Adrenal gland (tissue), 12 donors: ENCODE data around the gene FAU. TPM values are rescaled to one million over a fixed set of nuclear protein-coding genes. Genes with fewer than 3 reads are reported as not detected.

Experiments
- DNase-seq, 7 donors: peaks; one replicate each; pipeline ENCODE4 v3.0.0-alpha.2; 2019 to 2020
- H3K27ac ChIP-seq, 5 donors: fragments of 200-600 bp; sonication (generic) in 4 of 5; 1 replicate in 3 of 5; 2 replicates in 2 of 5; pipeline versions ENCODE4 v1.5.1 to v1.8.0; 2016 to 2020; ENCODE audit warnings: mild to moderate bottlenecking in 1 of 5
- H3K27me3 ChIP-seq: fragments of 200-600 bp; 2 replicates; pipeline ENCODE4 v1.8.0; 2021
- H3K36me3 ChIP-seq, 2 donors: fragments of 200-600 bp; replicated peaks in 1 of 2; 1 replicate in 1 of 2; 2 replicates in 1 of 2; pipeline versions ENCODE4 v1.5.1 to v1.8.0; 2018 to 2022
- H3K4me1 ChIP-seq, 2 donors: fragments of 200-600 bp; replicated peaks in 1 of 2; 1 replicate in 1 of 2; 2 replicates in 1 of 2; pipeline versions ENCODE4 v1.5.1 to v1.8.0; 2018 to 2021
- H3K4me3 ChIP-seq, 4 donors: fragments of 200-600 bp; sonication (generic) in 3 of 4; one replicate each; pipeline ENCODE4 v1.5.1; 2016 to 2018
- H3K9me3 ChIP-seq, 3 donors: fragments of 200-600 bp; sonication (generic) in 1 of 3; replicated peaks in 1 of 3; 1 replicate in 2 of 3; 2 replicates in 1 of 3; pipeline versions ENCODE4 v1.5.1 to v1.8.0; 2016 to 2021
- CTCF ChIP-seq, 6 experiments: fragments of 450-650 bp in 4 of 6; fragments of 200-600 bp in 2 of 6; sonication (generic) in 1 of 6; IDR thresholded peaks; 1 replicate in 5 of 6; 2 replicates in 1 of 6; pipeline versions ENCODE4 v1.5.1 to v1.8.0; 2016 to 2021; ENCODE audit warnings: antibody characterized with exemption in 6 of 6, mild to moderate bottlenecking in 2 of 6, moderate library complexity in 1 of 6
- POLR2A ChIP-seq, 2 donors: fragments of 450-650 bp; IDR thresholded peaks; one replicate each; pipeline ENCODE4 v1.6.1; 2017; ENCODE audit warnings: antibody characterized with exemption in 2 of 2, mild to moderate bottlenecking in 2 of 2, moderate library complexity in 1 of 2
- WGBS, 4 donors: extraction: QIAGEN DNeasy Blood & Tissue Kit in 2 of 4; methylation state at CpG; one replicate each; pipeline versions ENCODE4 v1.1.5 to v1.1.7; 2013 to 2017; 5-methylcytosine and 5-hydroxymethylcytosine counted together
- intact Hi-C, 2 donors: fragments of 100-400 bp; cut with DNase I; formaldehyde crosslinking; loops; one replicate each; pipeline versions ENCODE4 v1.14.1 to v1.15.0; 2022 to 2023
- polyA plus RNA-seq, 3 donors: library from polyadenylated mRNA; stranded (reverse); fragments of 200-250 nt in 2 of 3; fragments of 350-450 nt in 1 of 3; fragmentation: Illumina TruSeq in 1 of 3; extraction: RNeasy Lipid Tissue Mini Kit (QIAGEN cat#74804) in 1 of 3; gene quantifications; one replicate each; pipeline ENCODE4 v1.2.3, GENCODE V29; 2013 to 2014
- total RNA-seq, 9 donors: library from RNA; depleted of rRNA in 4 of 9; stranded (reverse); fragments of >200 nt in 4 of 9; fragments of 120-200 nt in 1 of 9; fragmentation: NEBNext Ultra II Directional in 1 of 9; extraction: Animal tissue kit (Norgen Biotek cat#: 25700) in 1 of 9; gene quantifications; one replicate each; pipeline versions ENCODE4 v1.1.0 to v1.2.4, GENCODE V29; 2013 to 2023
- donor health status: healthy with polysubstance abuse.
- donor health status: Bipolar disorder and iron deficiency.
- donor health status: DM: yes; HTN: yes; CAD: no.
- donor health status: DM: no; HTN: no; CAD: no.
- donor health status: DM: no; HTN: no; CAD: no.
- donor health status: DM: yes; HTN: yes; CAD: no.

FAU gene
- total and polyA plus RNA-seq, 12 donors: 361 to 2,488 (median 1,029) TPM

GRCh38 chr11:65083134-65083833 lies 38.6 kb downstream of the FAU start:
- DNase-seq: no peak
- peak overlapping the region in 3 of 5 donors; percentile 84 to 93 (median 90) for H3K27ac ChIP-seq
- WGBS, 4 donors: 2 to 7% (median 4%) methylated on average over 11 to 13 of the region's 13 CpGs
- peak overlapping the region in 2 of 4 donors; percentile 76 to 93 for H3K4me3 ChIP-seq
- intact Hi-C loops: no loop called here
- TF ChIP-seq POLR2A (IDR thresholded peaks at IDR 0.05) (no peak), CTCF (IDR thresholded peaks at IDR 0.05) (no peak)
- peaks cover 12 to 20% of the 10 kb centered on the region in 2 donors for H3K4me1 ChIP-seq
- peaks cover 0 to 29% of the 10 kb centered on the region in 2 donors for H3K36me3 ChIP-seq
- H3K9me3 ChIP-seq: no peaks in the 10 kb centered on the region
- H3K27me3 ChIP-seq: no peaks in the 10 kb centered on the region

GRCh38 chr11:65078786-65079342 lies 43.1 kb downstream of the FAU start:
- no peak overlapping the region for H3K27ac ChIP-seq
- no peak overlapping the region for H3K4me3 ChIP-seq
- intact Hi-C loops: loop anchor here in 1 of 2 donors (10.0 kb wide), 1 partner anchor 64 kb away; the partner anchor contains the start of gene ARL2
- no peaks in the 10 kb centered on the region for H3K36me3 ChIP-seq
- no peaks in the 10 kb centered on the region for H3K27me3 ChIP-seq
- H3K4me1 ChIP-seq: peaks cover 0 to 7% of the 10 kb centered on the region in 2 donors
- TF ChIP-seq CTCF (IDR thresholded peaks at IDR 0.05): no peak
- TF ChIP-seq POLR2A (IDR thresholded peaks at IDR 0.05): no peak
- DNase-seq: no peak
- H3K9me3 ChIP-seq: no peaks in the 10 kb centered on the region
- WGBS, 4 donors: 92 to 98% (median 94%) methylated on average over 5 to 9 of the region's 9 CpGs

- DNase-seq: peak in 6 of 7 donors; percentile 29 to 72 (median 60)
- Histone ChIP-seq H3K36me3 (no peaks in the 10 kb centered on the region), H3K9me3 (no peaks in the 10 kb centered on the region), H3K27me3 (no peaks in the 10 kb centered on the region), H3K27ac (no peak overlapping the region), H3K4me3 (no peak overlapping the region), H3K4me1 (peaks cover 0 to under 1% of the 10 kb centered on the region in 2 donors)
- 58 to 72% (median 69%) methylated on average over 3 of the region's 3 CpGs for WGBS, 4 donors
- intact Hi-C loops: loop anchor here in 1 of 2 donors (10.0 kb wide), 1 partner anchor 63 kb away; the partner anchor contains the start of gene ARL2
- peak; percentile 32 to 65 (median 53) for TF ChIP-seq CTCF (IDR thresholded peaks at IDR 0.05)
- no peak for TF ChIP-seq POLR2A (IDR thresholded peaks at IDR 0.05)
Measured at GRCh38 chr11:65078151-65078550, 43.8 kb downstream of the FAU start.

- no peaks in the 10 kb centered on the region for H3K36me3 ChIP-seq
- no peaks in the 10 kb centered on the region for H3K4me1 ChIP-seq
- intact Hi-C loops: loop anchor here in 1 of 2 donors (10.0 kb wide), 1 partner anchor 63 kb away; the partner anchor contains the start of gene ARL2
- no peaks in the 10 kb centered on the region for H3K27me3 ChIP-seq
- no peak overlapping the region for H3K27ac ChIP-seq
- no peak for DNase-seq
- WGBS, 4 donors: 64 to 86% (median 78%) methylated on average over 2 to 4 of the region's 4 CpGs
- H3K9me3 ChIP-seq: no peaks in the 10 kb centered on the region
- TF ChIP-seq CTCF (IDR thresholded peaks at IDR 0.05): no peak
- no peak for TF ChIP-seq POLR2A (IDR thresholded peaks at IDR 0.05)
- H3K4me3 ChIP-seq: no peak overlapping the region
Measured at GRCh38 chr11:65077451-65077850, 44.5 kb downstream of the FAU start.
